B cell (primary cell): ENCODE results near the gene DPYD. TPM values are rescaled to one million over a fixed set of nuclear protein-coding genes. Genes with fewer than 3 reads are reported as not detected.

Source experiments
- ATAC-seq: fragments of 200-7000 bp; cut with Tn5 transposase; one replicate; pipeline ENCODE4 v1.10.0; 2021; ENCODE audit warnings: low read depth, mild to moderate bottlenecking, moderate number of reproducible peaks, moderate library complexity
- CTCF ChIA-PET: fragments of 350-600 bp; sonication (Branson Sonifier 250); formaldehyde crosslinking; loops from one replicate; lab custom pipeline; 2021; ENCODE audit warnings: antibody characterized with exemption, inconsistent platforms; lab: Charles Lee
- POLR2A ChIA-PET: fragments of 350-600 bp; sonication (Branson Sonifier 250); formaldehyde crosslinking; loops from one replicate; lab custom pipeline; 2021; ENCODE audit warnings: antibody characterized with exemption; lab: Charles Lee
- DNase-seq: peaks from one replicate; pipeline ENCODE4 v3.0.0; 2013
- H2AFZ ChIP-seq: 2 replicates; pipeline ENCODE4 v1.6.1; 2012; ENCODE audit warnings: mild to moderate bottlenecking, low read depth, low read length; ENCODE audit not compliant: insufficient read depth, poor library complexity, severe bottlenecking
- H3K27ac ChIP-seq, 2 donors: 1 replicate in 1 of 2; 2 replicates in 1 of 2; pipeline ENCODE4 v1.5.1; 2012 to 2013; ENCODE audit warnings: low read length in 2 of 2, mild to moderate bottlenecking in 2 of 2, moderate library complexity in 1 of 2
- H3K27me3 ChIP-seq, 4 experiments: fragments of 200-600 bp in 1 of 4; sonication (generic) in 1 of 4; replicated peaks in 1 of 4; 1 replicate in 2 of 4; 2 replicates in 2 of 4; pipeline versions ENCODE4 v1.6.1 to v1.7.0; 2013 to 2016; ENCODE audit warnings: low read length in 3 of 4, mild to moderate bottlenecking in 2 of 4, mixed read lengths in 1 of 4, moderate library complexity in 1 of 4; ENCODE audit not compliant: insufficient read depth in 4 of 4, control insufficient read depth in 3 of 4; ENCODE audit errors: control extremely low read depth in 1 of 4
- H3K36me3 ChIP-seq, 2 experiments: replicated peaks in 1 of 2; 1 replicate in 1 of 2; 2 replicates in 1 of 2; pipeline versions ENCODE4 v1.6.1 to v1.7.1; 2013; ENCODE audit warnings: low read length in 1 of 2; ENCODE audit not compliant: insufficient read depth in 2 of 2, control insufficient read depth in 1 of 2; ENCODE audit errors: control extremely low read depth in 1 of 2, extremely low read depth in 1 of 2
- H3K4me1 ChIP-seq, 2 donors: fragments of 200-600 bp in 1 of 2; sonication (generic) in 1 of 2; 1 replicate in 1 of 2; 2 replicates in 1 of 2; pipeline versions ENCODE4 v1.5.1 to v1.6.1; 2013 to 2017; ENCODE audit warnings: low read length in 2 of 2; ENCODE audit not compliant: control insufficient read depth in 2 of 2, insufficient read depth in 2 of 2
- H3K4me2 ChIP-seq: replicated peaks from 2 replicates; pipeline ENCODE3; 2012; ENCODE audit warnings: mild to moderate bottlenecking, low read depth, low read length; ENCODE audit not compliant: poor library complexity, severe bottlenecking
- H3K4me3 ChIP-seq, 5 experiments: fragments of 200-600 bp in 1 of 5; sonication (generic) in 1 of 5; 1 replicate in 3 of 5; 2 replicates in 2 of 5; pipeline versions ENCODE4 v1.5.1 to v1.7.0; 2011 to 2016; ENCODE audit warnings: low read length in 4 of 5, mild to moderate bottlenecking in 4 of 5, low read depth in 2 of 5, control low read depth in 1 of 5, moderate library complexity in 1 of 5; ENCODE audit not compliant: insufficient read depth in 1 of 5; ENCODE audit errors: control extremely low read depth in 1 of 5, extremely low read depth in 1 of 5
- H3K79me2 ChIP-seq: fragments of 200-600 bp; sonication (generic); one replicate; pipeline ENCODE4 v1.6.0; 2016; ENCODE audit warnings: low read length; ENCODE audit not compliant: control insufficient read depth, insufficient read depth
- H3K9ac ChIP-seq: fragments of 200-600 bp; sonication (generic); 2 replicates; pipeline ENCODE4 v1.6.1; 2017; ENCODE audit warnings: mild to moderate bottlenecking, low read length, moderate library complexity
- H3K9me3 ChIP-seq, 3 donors: one replicate each; pipeline versions ENCODE4 v1.6.1 to v1.7.1; 2013; ENCODE audit warnings: low read length in 2 of 3; ENCODE audit not compliant: control insufficient read depth in 2 of 3, insufficient read depth in 1 of 3; ENCODE audit errors: control extremely low read depth in 1 of 3
- H4K20me1 ChIP-seq: 2 replicates; pipeline ENCODE4 v1.6.0; 2012; ENCODE audit warnings: mild to moderate bottlenecking, low read length; ENCODE audit not compliant: insufficient read depth, control insufficient read depth, poor library complexity, severe bottlenecking
- H3K27ac Mint-ChIP-seq: one replicate; pipeline ENCODE4 v1.8.0; 2021; ENCODE audit warnings: mixed read lengths
- H3K27me3 Mint-ChIP-seq: one replicate; pipeline ENCODE4 v1.8.0; 2021; ENCODE audit warnings: mixed read lengths
- H3K4me1 Mint-ChIP-seq: one replicate; pipeline ENCODE4 v1.8.0; 2021; ENCODE audit warnings: mixed read lengths
- H3K4me3 Mint-ChIP-seq: one replicate; pipeline ENCODE4 v1.8.0; 2021; ENCODE audit warnings: mixed read lengths
- H3K9me3 Mint-ChIP-seq: one replicate; pipeline ENCODE4 v1.8.0; 2022; ENCODE audit warnings: mixed read lengths; ENCODE audit not compliant: insufficient read depth
- EZH2 ChIP-seq: IDR thresholded peaks from 2 replicates; pipeline ENCODE4 v1.6.1; 2012; ENCODE audit warnings: borderline replicate concordance, low read depth, mild to moderate bottlenecking, moderate library complexity, low read length; ENCODE audit not compliant: insufficient read depth, poor library complexity, severe bottlenecking
- WGBS: methylation state at CpG from one replicate; pipeline ENCODE4 v1.1.5; 2013; ENCODE audit warnings: missing lambda C conversion rate; ENCODE audit not compliant: insufficient coverage; 5-methylcytosine and 5-hydroxymethylcytosine counted together
- intact Hi-C: fragments of 100-400 bp; cut with micrococcal nuclease; formaldehyde crosslinking; loops from one replicate; pipeline ENCODE4 v1.10.0; 2022
- polyA plus RNA-seq: library from polyadenylated mRNA; depleted of rRNA; stranded (reverse); fragments of >200 nt; gene quantifications from 2 replicates; pipeline ENCODE4 v1.2.3, GENCODE V29; 2012
- total RNA-seq, 2 donors: library from RNA; stranded (reverse); fragments of 120-200 nt in 1 of 2; gene quantifications; 1 replicate in 1 of 2; 2 replicates in 1 of 2; pipeline versions ENCODE4 v1.2.3 to v1.2.4, GENCODE V29; 2013 to 2022
- TF ChIP-seq, protein P1 (sequence below): fragments of 200-600 bp; IDR thresholded peaks from one replicate; pipeline ENCODE4 v1.8.0; 2022; ENCODE audit warnings: antibody characterized with exemption, mild to moderate bottlenecking

The DPYD gene
- total and polyA plus RNA-seq, 2 donors (not counting 1 experiment from before 2014, with no cell fraction given) = 4.2 to 19.0 TPM

DNA sequence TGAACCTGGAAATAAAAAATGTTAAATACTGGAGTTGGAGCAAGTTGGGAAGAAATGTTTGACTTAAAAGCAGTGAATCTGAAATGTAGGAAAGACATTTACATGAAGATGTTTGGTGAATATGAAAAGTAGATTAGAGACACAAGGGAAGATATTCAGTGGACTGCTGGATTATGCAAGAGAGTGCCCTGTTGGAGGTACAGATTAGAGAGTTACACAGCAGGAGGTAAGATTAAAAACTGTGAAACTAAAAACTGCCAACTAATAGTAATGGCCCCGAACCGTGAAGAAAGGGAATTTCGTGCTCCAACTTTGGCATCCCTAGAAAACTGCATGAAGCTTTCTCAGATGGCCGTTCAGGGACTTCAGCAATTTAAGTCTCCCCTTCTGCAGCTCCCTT is 375.4 kb downstream of the DPYD start:
- Mint-ChIP-seq H3K27ac (no peak overlapping the region), H3K4me3 (no peak overlapping the region), H3K27me3 (no peaks in the 10 kb centered on the region), H3K9me3 (no peaks in the 10 kb centered on the region), H3K4me1 (no peaks in the 10 kb centered on the region)
- Histone ChIP-seq H3K27me3 (no peaks in the 10 kb centered on the region), H4K20me1 (no peaks in the 10 kb centered on the region), H2AFZ (no peak overlapping the region), H3K4me1 (no peaks in the 10 kb centered on the region), H3K9me3 (no peaks in the 10 kb centered on the region), H3K27ac (no peak overlapping the region), H3K36me3 (peaks cover 0 to 2% of the 10 kb centered on the region in 2 experiments), H3K4me3 (no peak overlapping the region), H3K4me2 (no peak overlapping the region), H3K9ac (no peak overlapping the region), H3K79me2 (no peaks in the 10 kb centered on the region)
- ATAC-seq = no peak
- ChIA-PET POLR2A (no interaction called here), CTCF (interaction anchor here (0.6 to 1.0 kb wide), 2 partner anchors 18 to 1750 kb away, joined by 3 to 4 read pairs; no protein-coding TSS in a partner anchor)
- DNase-seq = no peak
- TF ChIP-seq EZH2 = no peak
- TF ChIP-seq, protein P1, sequence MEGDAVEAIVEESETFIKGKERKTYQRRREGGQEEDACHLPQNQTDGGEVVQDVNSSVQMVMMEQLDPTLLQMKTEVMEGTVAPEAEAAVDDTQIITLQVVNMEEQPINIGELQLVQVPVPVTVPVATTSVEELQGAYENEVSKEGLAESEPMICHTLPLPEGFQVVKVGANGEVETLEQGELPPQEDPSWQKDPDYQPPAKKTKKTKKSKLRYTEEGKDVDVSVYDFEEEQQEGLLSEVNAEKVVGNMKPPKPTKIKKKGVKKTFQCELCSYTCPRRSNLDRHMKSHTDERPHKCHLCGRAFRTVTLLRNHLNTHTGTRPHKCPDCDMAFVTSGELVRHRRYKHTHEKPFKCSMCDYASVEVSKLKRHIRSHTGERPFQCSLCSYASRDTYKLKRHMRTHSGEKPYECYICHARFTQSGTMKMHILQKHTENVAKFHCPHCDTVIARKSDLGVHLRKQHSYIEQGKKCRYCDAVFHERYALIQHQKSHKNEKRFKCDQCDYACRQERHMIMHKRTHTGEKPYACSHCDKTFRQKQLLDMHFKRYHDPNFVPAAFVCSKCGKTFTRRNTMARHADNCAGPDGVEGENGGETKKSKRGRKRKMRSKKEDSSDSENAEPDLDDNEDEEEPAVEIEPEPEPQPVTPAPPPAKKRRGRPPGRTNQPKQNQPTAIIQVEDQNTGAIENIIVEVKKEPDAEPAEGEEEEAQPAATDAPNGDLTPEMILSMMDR = no peak
- WGBS = 89% methylated on average over 3 of the region's 4 CpGs
- intact Hi-C loops = no loop called here

DNA sequence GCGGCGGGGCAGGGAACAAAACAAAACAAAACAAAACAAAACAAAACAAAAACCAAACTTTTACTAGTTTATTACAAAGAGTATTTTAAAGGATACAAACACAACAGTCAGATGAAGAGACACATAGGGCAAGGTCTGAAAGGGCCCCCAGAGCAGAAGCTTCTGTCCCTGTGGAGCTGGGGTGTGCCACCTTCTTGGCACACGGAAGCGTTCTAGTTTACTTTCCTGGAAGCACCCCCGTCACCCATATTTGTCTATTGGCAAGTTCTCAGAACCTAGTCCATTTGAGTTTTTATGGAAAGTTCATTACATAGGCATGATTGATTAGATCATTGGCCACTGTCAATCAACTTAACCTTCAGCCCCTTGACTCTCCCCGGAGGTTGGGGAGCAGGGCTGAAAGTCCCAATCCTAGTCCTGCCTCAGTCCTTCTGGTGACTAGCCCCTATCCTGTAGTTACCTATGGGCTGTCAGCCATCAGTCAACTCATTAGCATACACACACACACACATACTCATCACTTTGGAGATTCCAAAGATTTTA is 380.4 kb downstream of the DPYD start:
- ChIA-PET POLR2A (no interaction called here), CTCF (no interaction called here)
- Histone ChIP-seq H3K9ac (no peak overlapping the region), H3K9me3 (no peaks in the 10 kb centered on the region), H3K27me3 (no peaks in the 10 kb centered on the region), H3K4me1 (no peaks in the 10 kb centered on the region), H3K4me3 (no peak overlapping the region), H3K4me2 (no peak overlapping the region), H3K79me2 (no peaks in the 10 kb centered on the region), H2AFZ (no peak overlapping the region), H3K36me3 (peaks cover 0 to 2% of the 10 kb centered on the region in 2 experiments), H3K27ac (no peak overlapping the region), H4K20me1 (no peaks in the 10 kb centered on the region)
- DNase-seq (no peak), ATAC-seq (no peak)
- no peak overlapping the region for H3K4me3 Mint-ChIP-seq
- H3K4me1 Mint-ChIP-seq = no peaks in the 10 kb centered on the region
- TF ChIP-seq, protein P1 = no peak
- TF ChIP-seq EZH2 = no peak
- H3K9me3 Mint-ChIP-seq = no peaks in the 10 kb centered on the region
- no peaks in the 10 kb centered on the region for H3K27me3 Mint-ChIP-seq
- WGBS = 90% methylated on average over 2 of the region's 6 CpGs
- intact Hi-C loops = no loop called here
- no peak overlapping the region for H3K27ac Mint-ChIP-seq
